B cell (primary cell): ENCODE results near the gene HYAL2. TPM values are rescaled to one million over a fixed set of nuclear protein-coding genes. Genes with fewer than 3 reads are reported as not detected.

Source experiments
- ATAC-seq: fragments of 200-7000 bp; cut with Tn5 transposase; one replicate; pipeline ENCODE4 v1.10.0; 2021; ENCODE audit warnings: low read depth, mild to moderate bottlenecking, moderate number of reproducible peaks, moderate library complexity
- CTCF ChIA-PET: fragments of 350-600 bp; sonication (Branson Sonifier 250); formaldehyde crosslinking; loops from one replicate; lab custom pipeline; 2021; ENCODE audit warnings: antibody characterized with exemption, inconsistent platforms; lab: Charles Lee
- POLR2A ChIA-PET: fragments of 350-600 bp; sonication (Branson Sonifier 250); formaldehyde crosslinking; loops from one replicate; lab custom pipeline; 2021; ENCODE audit warnings: antibody characterized with exemption; lab: Charles Lee
- DNase-seq: peaks from one replicate; pipeline ENCODE4 v3.0.0; 2013
- H2AFZ ChIP-seq: 2 replicates; pipeline ENCODE4 v1.6.1; 2012; ENCODE audit warnings: mild to moderate bottlenecking, low read depth, low read length; ENCODE audit not compliant: insufficient read depth, poor library complexity, severe bottlenecking
- H3K27ac ChIP-seq, 2 donors: 1 replicate in 1 of 2; 2 replicates in 1 of 2; pipeline ENCODE4 v1.5.1; 2012 to 2013; ENCODE audit warnings: low read length in 2 of 2, mild to moderate bottlenecking in 2 of 2, moderate library complexity in 1 of 2
- H3K27me3 ChIP-seq, 4 experiments: fragments of 200-600 bp in 1 of 4; sonication (generic) in 1 of 4; replicated peaks in 1 of 4; 1 replicate in 2 of 4; 2 replicates in 2 of 4; pipeline versions ENCODE4 v1.6.1 to v1.7.0; 2013 to 2016; ENCODE audit warnings: low read length in 3 of 4, mild to moderate bottlenecking in 2 of 4, mixed read lengths in 1 of 4, moderate library complexity in 1 of 4; ENCODE audit not compliant: insufficient read depth in 4 of 4, control insufficient read depth in 3 of 4; ENCODE audit errors: control extremely low read depth in 1 of 4
- H3K36me3 ChIP-seq, 2 experiments: replicated peaks in 1 of 2; 1 replicate in 1 of 2; 2 replicates in 1 of 2; pipeline versions ENCODE4 v1.6.1 to v1.7.1; 2013; ENCODE audit warnings: low read length in 1 of 2; ENCODE audit not compliant: insufficient read depth in 2 of 2, control insufficient read depth in 1 of 2; ENCODE audit errors: control extremely low read depth in 1 of 2, extremely low read depth in 1 of 2
- H3K4me1 ChIP-seq, 2 donors: fragments of 200-600 bp in 1 of 2; sonication (generic) in 1 of 2; 1 replicate in 1 of 2; 2 replicates in 1 of 2; pipeline versions ENCODE4 v1.5.1 to v1.6.1; 2013 to 2017; ENCODE audit warnings: low read length in 2 of 2; ENCODE audit not compliant: control insufficient read depth in 2 of 2, insufficient read depth in 2 of 2
- H3K4me2 ChIP-seq: replicated peaks from 2 replicates; pipeline ENCODE3; 2012; ENCODE audit warnings: mild to moderate bottlenecking, low read depth, low read length; ENCODE audit not compliant: poor library complexity, severe bottlenecking
- H3K4me3 ChIP-seq, 5 experiments: fragments of 200-600 bp in 1 of 5; sonication (generic) in 1 of 5; 1 replicate in 3 of 5; 2 replicates in 2 of 5; pipeline versions ENCODE4 v1.5.1 to v1.7.0; 2011 to 2016; ENCODE audit warnings: low read length in 4 of 5, mild to moderate bottlenecking in 4 of 5, low read depth in 2 of 5, control low read depth in 1 of 5, moderate library complexity in 1 of 5; ENCODE audit not compliant: insufficient read depth in 1 of 5; ENCODE audit errors: control extremely low read depth in 1 of 5, extremely low read depth in 1 of 5
- H3K79me2 ChIP-seq: fragments of 200-600 bp; sonication (generic); one replicate; pipeline ENCODE4 v1.6.0; 2016; ENCODE audit warnings: low read length; ENCODE audit not compliant: control insufficient read depth, insufficient read depth
- H3K9ac ChIP-seq: fragments of 200-600 bp; sonication (generic); 2 replicates; pipeline ENCODE4 v1.6.1; 2017; ENCODE audit warnings: mild to moderate bottlenecking, low read length, moderate library complexity
- H3K9me3 ChIP-seq, 3 donors: one replicate each; pipeline versions ENCODE4 v1.6.1 to v1.7.1; 2013; ENCODE audit warnings: low read length in 2 of 3; ENCODE audit not compliant: control insufficient read depth in 2 of 3, insufficient read depth in 1 of 3; ENCODE audit errors: control extremely low read depth in 1 of 3
- H4K20me1 ChIP-seq: 2 replicates; pipeline ENCODE4 v1.6.0; 2012; ENCODE audit warnings: mild to moderate bottlenecking, low read length; ENCODE audit not compliant: insufficient read depth, control insufficient read depth, poor library complexity, severe bottlenecking
- H3K27ac Mint-ChIP-seq: one replicate; pipeline ENCODE4 v1.8.0; 2021; ENCODE audit warnings: mixed read lengths
- H3K27me3 Mint-ChIP-seq: one replicate; pipeline ENCODE4 v1.8.0; 2021; ENCODE audit warnings: mixed read lengths
- H3K4me1 Mint-ChIP-seq: one replicate; pipeline ENCODE4 v1.8.0; 2021; ENCODE audit warnings: mixed read lengths
- H3K4me3 Mint-ChIP-seq: one replicate; pipeline ENCODE4 v1.8.0; 2021; ENCODE audit warnings: mixed read lengths
- H3K9me3 Mint-ChIP-seq: one replicate; pipeline ENCODE4 v1.8.0; 2022; ENCODE audit warnings: mixed read lengths; ENCODE audit not compliant: insufficient read depth
- CTCF ChIP-seq: fragments of 200-600 bp; IDR thresholded peaks from one replicate; pipeline ENCODE4 v1.8.0; 2022; ENCODE audit warnings: antibody characterized with exemption, mild to moderate bottlenecking
- EZH2 ChIP-seq: IDR thresholded peaks from 2 replicates; pipeline ENCODE4 v1.6.1; 2012; ENCODE audit warnings: borderline replicate concordance, low read depth, mild to moderate bottlenecking, moderate library complexity, low read length; ENCODE audit not compliant: insufficient read depth, poor library complexity, severe bottlenecking
- WGBS: methylation state at CpG from one replicate; pipeline ENCODE4 v1.1.5; 2013; ENCODE audit warnings: missing lambda C conversion rate; ENCODE audit not compliant: insufficient coverage; 5-methylcytosine and 5-hydroxymethylcytosine counted together
- intact Hi-C: fragments of 100-400 bp; cut with micrococcal nuclease; formaldehyde crosslinking; loops from one replicate; pipeline ENCODE4 v1.10.0; 2022
- polyA plus RNA-seq: library from polyadenylated mRNA; depleted of rRNA; stranded (reverse); fragments of >200 nt; gene quantifications from 2 replicates; pipeline ENCODE4 v1.2.3, GENCODE V29; 2012
- total RNA-seq, 2 donors: library from RNA; stranded (reverse); fragments of 120-200 nt in 1 of 2; gene quantifications; 1 replicate in 1 of 2; 2 replicates in 1 of 2; pipeline versions ENCODE4 v1.2.3 to v1.2.4, GENCODE V29; 2013 to 2022

The HYAL2 gene
- total and polyA plus RNA-seq, 2 donors (not counting 1 experiment from before 2014, with no cell fraction given), result 4.2 to 5.1 TPM

GRCh38 chr3:50341996-50342650 lies 19.6 kb upstream of the HYAL2 start:
- Mint-ChIP-seq H3K4me1 (peaks cover 50% of the 10 kb centered on the region), H3K27me3 (no peaks in the 10 kb centered on the region), H3K9me3 (no peaks in the 10 kb centered on the region), H3K4me3 (peak overlapping the region; percentile 49), H3K27ac (peak overlapping the region; percentile 98)
- Histone ChIP-seq H3K9me3 (no peaks in the 10 kb centered on the region), H3K4me2 (peak overlapping the region; percentile 90), H4K20me1 (no peaks in the 10 kb centered on the region), H3K79me2 (peaks cover 29% of the 10 kb centered on the region), H3K9ac (no peak overlapping the region), H3K4me3 (no peak overlapping the region), H3K27me3 (no peaks in the 10 kb centered on the region), H3K4me1 (peaks cover 35 to 59% of the 10 kb centered on the region in 2 donors), H2AFZ (no peak overlapping the region), H3K27ac (peak overlapping the region in 1 of 2 donors; percentile 22), H3K36me3 (no peaks in the 10 kb centered on the region)
- POLR2A ChIA-PET, result interaction anchor here (0.7 to 6.1 kb wide), 2 partner anchors 10 to 1783 kb away, joined by 3 to 96 read pairs; partner anchors contain the start of genes CYB561D2 and NPRL2
- intact Hi-C loops, result no loop called here
- 94% methylated on average over 13 of the region's 13 CpGs for WGBS
- CTCF ChIA-PET, result no interaction called here
- ATAC-seq (no peak), DNase-seq (no peak)
- TF ChIP-seq EZH2, result no peak
- no peak for TF ChIP-seq CTCF

- no peak for ATAC-seq
- Histone ChIP-seq H3K9me3 (no peaks in the 10 kb centered on the region), H3K27ac (peak overlapping the region; percentile 73 to 97), H3K9ac (peak overlapping the region; percentile 89), H3K4me3 (peak overlapping the region in 4 of 5 experiments; percentile 61 to 86 (median 76)), H3K36me3 (peaks cover 0 to 2% of the 10 kb centered on the region in 2 experiments), H3K4me1 (peaks cover 37 to 59% of the 10 kb centered on the region in 2 donors), H2AFZ (peak overlapping the region; percentile 82), H4K20me1 (peaks cover 3% of the 10 kb centered on the region), H3K4me2 (peak overlapping the region; percentile 90), H3K27me3 (no peaks in the 10 kb centered on the region), H3K79me2 (peaks cover 30% of the 10 kb centered on the region)
- no peaks in the 10 kb centered on the region for H3K27me3 Mint-ChIP-seq
- DNase-seq, result no peak
- CTCF ChIA-PET, result interaction anchor here (0.9 to 1.8 kb wide), 3 partner anchors 9 to 49 kb away, joined by 3 to 14 read pairs (median 4); partner anchors contain the start of genes CYB561D2, HYAL3, IFRD2 and NAA80
- TF ChIP-seq CTCF (no peak), EZH2 (no peak)
- peaks cover 51% of the 10 kb centered on the region for H3K4me1 Mint-ChIP-seq
- intact Hi-C loops, result no loop called here
- POLR2A ChIA-PET, result interaction anchor here (0.6 to 6.1 kb wide), 7 partner anchors 10 to 1909 kb away, joined by 3 to 96 read pairs (median 6); partner anchors contain the start of genes C3orf18, CYB561D2, HEMK1 and HYAL3
- peak overlapping the region; percentile 98 for H3K27ac Mint-ChIP-seq
- peak overlapping the region; percentile 96 for H3K4me3 Mint-ChIP-seq
- 100% methylated on average over 2 of the region's 9 CpGs for WGBS
- no peaks in the 10 kb centered on the region for H3K9me3 Mint-ChIP-seq
These were observed 19.0 kb upstream of the HYAL2 start for GRCh38 chr3:50341537-50341936.
